ENCODE results near the gene RUNX3. TPM values are rescaled to one million over a fixed set of nuclear protein-coding genes. Genes with fewer than 3 reads are reported as not detected.

The RUNX3 gene
- total and polyA plus RNA-seq, 4 experiments from 2014 or later, result 12.5 to 112 (median 78.0) TPM

- no peaks in the 10 kb centered on the region for H3K9me3 ChIP-seq (ENCODE audit: control insufficient read depth in 1 of 2, low read length in 2 of 2)
- Mint-ChIP-seq H3K27me3 (no peaks in the 10 kb centered on the region), H3K27ac (peak overlapping the region in 5 of 7 donors; percentile 8 to 72 (median 33)), H3K36me3 (peaks cover 0 to 2% of the 10 kb centered on the region in 2 donors), H3K4me3 (no peak overlapping the region), H3K4me1 (peaks cover 2 to 16% (median 9%) of the 10 kb centered on the region in 4 donors), H3K9me3 (peaks cover 0 to 1% (median 0%) of the 10 kb centered on the region in 8 donors)
- H3K27me3 ChIP-seq (ENCODE audit: insufficient read depth, low read length), result no peaks in the 10 kb centered on the region
- DNase-seq, result no peak
- intact Hi-C loops (cut with micrococcal nuclease), result no loop called here
- no peaks in the 10 kb centered on the region for H3K36me3 ChIP-seq (ENCODE audit: insufficient read depth, low read length)
- H3K4me1 ChIP-seq (ENCODE audit: insufficient read depth, low read length), result peaks cover 8% of the 10 kb centered on the region
- ChIA-PET POLR2A (ENCODE audit: partially characterized antibody) (interaction anchor here (0.8 to 1.7 kb wide), 5 partner anchors 11 to 97 kb away, joined by 3 to 5 read pairs (median 4); partner anchors contain the start of gene RUNX3), CTCF (ENCODE audit: partially characterized antibody) (interaction anchor here (0.7 to 2.3 kb wide), 10 partner anchors 7 to 161 kb away, joined by 3 to 12 read pairs (median 4); no protein-coding TSS in a partner anchor)
- H3K27ac ChIP-seq (ENCODE audit: low read depth, low read length), result no peak overlapping the region
- H3K4me3 ChIP-seq (ENCODE audit: low read length in 2 of 2), result no peak overlapping the region
Observed at GRCh38 chr1:24940231-24940630, 10.2 kb upstream of the RUNX3 start.

DNA sequence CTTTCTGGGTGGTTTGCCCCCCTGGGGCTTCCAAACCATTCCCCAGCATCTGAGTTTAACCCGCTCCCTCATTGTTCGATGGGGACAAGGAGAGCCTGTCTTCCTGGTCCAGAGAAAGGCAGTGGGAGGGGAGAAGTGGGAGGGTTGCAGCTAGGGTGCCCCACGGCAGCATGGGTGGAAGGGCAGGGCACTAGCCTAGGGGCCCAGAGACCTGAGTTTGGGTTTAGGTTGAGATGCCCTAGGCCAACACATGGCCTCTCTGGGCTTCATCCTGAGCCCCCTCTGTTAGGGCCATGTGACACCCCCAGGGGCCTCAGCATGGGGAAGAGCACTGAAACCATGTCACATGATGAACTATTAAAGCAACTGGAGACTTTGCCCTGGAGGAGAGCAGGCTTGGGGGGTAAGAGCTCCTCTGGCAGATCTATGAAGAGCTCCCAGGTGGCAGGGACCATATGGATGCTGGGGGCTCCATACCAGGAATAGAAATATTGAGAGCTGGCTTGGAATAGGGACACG lies 9.7 kb upstream of the RUNX3 start:
- no peaks in the 10 kb centered on the region for H3K9me3 ChIP-seq (ENCODE audit: control insufficient read depth in 1 of 2, low read length in 2 of 2)
- no peaks in the 10 kb centered on the region for H3K36me3 ChIP-seq (ENCODE audit: insufficient read depth, low read length)
- no peak overlapping the region for H3K27ac ChIP-seq (ENCODE audit: low read depth, low read length)
- Mint-ChIP-seq H3K27me3 (no peaks in the 10 kb centered on the region), H3K27ac (peak overlapping the region in 4 of 7 donors; percentile 15 to 72 (median 52)), H3K9me3 (peaks cover 0 to 1% (median 0%) of the 10 kb centered on the region in 8 donors), H3K4me1 (peaks cover 2 to 18% (median 9%) of the 10 kb centered on the region in 4 donors), H3K36me3 (peaks cover 0 to 2% of the 10 kb centered on the region in 2 donors), H3K4me3 (no peak overlapping the region)
- H3K27me3 ChIP-seq (ENCODE audit: insufficient read depth, low read length), result no peaks in the 10 kb centered on the region
- no peak overlapping the region for H3K4me3 ChIP-seq (ENCODE audit: low read length in 2 of 2)
- intact Hi-C loops (cut with micrococcal nuclease), result no loop called here
- POLR2A ChIA-PET (ENCODE audit: partially characterized antibody), result interaction anchor here (0.8 to 1.7 kb wide), 6 partner anchors 10 to 97 kb away, joined by 3 to 5 read pairs (median 4); partner anchors contain the start of gene RUNX3
- peaks cover 11% of the 10 kb centered on the region for H3K4me1 ChIP-seq (ENCODE audit: insufficient read depth, low read length)
- CTCF ChIA-PET (ENCODE audit: partially characterized antibody), result interaction anchor here (0.9 to 2.3 kb wide), 7 partner anchors 9 to 162 kb away, joined by 3 to 12 read pairs (median 4); no protein-coding TSS in a partner anchor
- DNase-seq, result no peak

- H3K9me3 Mint-ChIP-seq, result peaks cover 0 to 1% (median 0%) of the 10 kb centered on the region in 8 donors
- H3K27me3 ChIP-seq (ENCODE audit: insufficient read depth, low read length), result no peaks in the 10 kb centered on the region
- peaks cover 0 to 2% of the 10 kb centered on the region in 2 donors for H3K36me3 Mint-ChIP-seq
- no peak overlapping the region for H3K4me3 Mint-ChIP-seq
- H3K4me1 ChIP-seq (ENCODE audit: insufficient read depth, low read length), result peaks cover 15% of the 10 kb centered on the region
- H3K27me3 Mint-ChIP-seq, result no peaks in the 10 kb centered on the region
- H3K4me3 ChIP-seq (ENCODE audit: low read length in 2 of 2), result no peak overlapping the region
- no peaks in the 10 kb centered on the region for H3K9me3 ChIP-seq (ENCODE audit: control insufficient read depth in 1 of 2, low read length in 2 of 2)
- H3K36me3 ChIP-seq (ENCODE audit: insufficient read depth, low read length), result no peaks in the 10 kb centered on the region
- POLR2A ChIA-PET (ENCODE audit: partially characterized antibody), result interaction anchor here (0.8 to 1.5 kb wide), 3 partner anchors 9 to 98 kb away, joined by 3 to 5 read pairs (median 3); partner anchors contain the start of gene RUNX3
- intact Hi-C loops (cut with micrococcal nuclease), result no loop called here
- no peak overlapping the region for H3K27ac ChIP-seq (ENCODE audit: low read depth, low read length)
- no peak for DNase-seq
- peaks cover 4 to 24% (median 11%) of the 10 kb centered on the region in 4 donors for H3K4me1 Mint-ChIP-seq
- CTCF ChIA-PET (ENCODE audit: partially characterized antibody), result interaction anchor here (1.2 to 2.3 kb wide), 3 partner anchors 91 to 163 kb away, joined by 5 to 12 read pairs (median 7); no protein-coding TSS in a partner anchor
- H3K27ac Mint-ChIP-seq, result no peak overlapping the region
Observed at GRCh38 chr1:24939040-24939674, 9.1 kb upstream of the RUNX3 start.

- CTCF ChIA-PET (ENCODE audit: partially characterized antibody), result no interaction called here
- no peak overlapping the region for H3K27ac ChIP-seq (ENCODE audit: low read depth, low read length)
- no peak for DNase-seq
- H3K9me3 ChIP-seq (ENCODE audit: control insufficient read depth in 1 of 2, low read length in 2 of 2), result no peaks in the 10 kb centered on the region
- H3K27ac Mint-ChIP-seq, result no peak overlapping the region
- peaks cover 0 to 1% (median 0%) of the 10 kb centered on the region in 8 donors for H3K9me3 Mint-ChIP-seq
- peaks cover 0 to 2% of the 10 kb centered on the region in 2 donors for H3K36me3 Mint-ChIP-seq
- H3K27me3 ChIP-seq (ENCODE audit: insufficient read depth, low read length), result no peaks in the 10 kb centered on the region
- no peak overlapping the region for H3K4me3 Mint-ChIP-seq
- intact Hi-C loops (cut with micrococcal nuclease), result no loop called here
- H3K27me3 Mint-ChIP-seq, result no peaks in the 10 kb centered on the region
- H3K36me3 ChIP-seq (ENCODE audit: insufficient read depth, low read length), result no peaks in the 10 kb centered on the region
- POLR2A ChIA-PET (ENCODE audit: partially characterized antibody), result interaction anchor here (1.5 kb wide), 1 partner anchor 99 kb away, joined by 4 read pairs; no protein-coding TSS in a partner anchor
- peaks cover 15% of the 10 kb centered on the region for H3K4me1 ChIP-seq (ENCODE audit: insufficient read depth, low read length)
- H3K4me1 Mint-ChIP-seq, result peaks cover 4 to 33% (median 13%) of the 10 kb centered on the region in 4 donors
- H3K4me3 ChIP-seq (ENCODE audit: low read length in 2 of 2), result no peak overlapping the region
Observed at GRCh38 chr1:24938276-24938675, 8.2 kb upstream of the RUNX3 start.

- Histone ChIP-seq H3K27ac (ENCODE audit: low read depth, low read length) (no peak overlapping the region), H3K27me3 (ENCODE audit: insufficient read depth, low read length) (no peaks in the 10 kb centered on the region), H3K36me3 (ENCODE audit: insufficient read depth, low read length) (no peaks in the 10 kb centered on the region), H3K4me1 (ENCODE audit: insufficient read depth, low read length) (peaks cover 26% of the 10 kb centered on the region), H3K4me3 (ENCODE audit: low read length in 2 of 2) (no peak overlapping the region), H3K9me3 (ENCODE audit: control insufficient read depth in 1 of 2, low read length in 2 of 2) (no peaks in the 10 kb centered on the region)
- no peak overlapping the region for H3K27ac Mint-ChIP-seq
- peaks cover 8 to 44% (median 20%) of the 10 kb centered on the region in 4 donors for H3K4me1 Mint-ChIP-seq
- POLR2A ChIA-PET (ENCODE audit: partially characterized antibody), result no interaction called here
- H3K9me3 Mint-ChIP-seq, result peaks cover 0 to 1% (median 0%) of the 10 kb centered on the region in 8 donors
- intact Hi-C loops (cut with micrococcal nuclease), result no loop called here
- no peak for DNase-seq
- H3K36me3 Mint-ChIP-seq, result peaks cover 0 to 2% of the 10 kb centered on the region in 2 donors
- H3K27me3 Mint-ChIP-seq, result no peaks in the 10 kb centered on the region
- no peak overlapping the region for H3K4me3 Mint-ChIP-seq
- CTCF ChIA-PET (ENCODE audit: partially characterized antibody), result interaction anchor here (2.3 to 15.6 kb wide), 2 partner anchors 28 to 101 kb away, joined by 9 to 296 read pairs; no protein-coding TSS in a partner anchor
Observed at GRCh38 chr1:24936684-24937083, 6.6 kb upstream of the RUNX3 start.

DNA sequence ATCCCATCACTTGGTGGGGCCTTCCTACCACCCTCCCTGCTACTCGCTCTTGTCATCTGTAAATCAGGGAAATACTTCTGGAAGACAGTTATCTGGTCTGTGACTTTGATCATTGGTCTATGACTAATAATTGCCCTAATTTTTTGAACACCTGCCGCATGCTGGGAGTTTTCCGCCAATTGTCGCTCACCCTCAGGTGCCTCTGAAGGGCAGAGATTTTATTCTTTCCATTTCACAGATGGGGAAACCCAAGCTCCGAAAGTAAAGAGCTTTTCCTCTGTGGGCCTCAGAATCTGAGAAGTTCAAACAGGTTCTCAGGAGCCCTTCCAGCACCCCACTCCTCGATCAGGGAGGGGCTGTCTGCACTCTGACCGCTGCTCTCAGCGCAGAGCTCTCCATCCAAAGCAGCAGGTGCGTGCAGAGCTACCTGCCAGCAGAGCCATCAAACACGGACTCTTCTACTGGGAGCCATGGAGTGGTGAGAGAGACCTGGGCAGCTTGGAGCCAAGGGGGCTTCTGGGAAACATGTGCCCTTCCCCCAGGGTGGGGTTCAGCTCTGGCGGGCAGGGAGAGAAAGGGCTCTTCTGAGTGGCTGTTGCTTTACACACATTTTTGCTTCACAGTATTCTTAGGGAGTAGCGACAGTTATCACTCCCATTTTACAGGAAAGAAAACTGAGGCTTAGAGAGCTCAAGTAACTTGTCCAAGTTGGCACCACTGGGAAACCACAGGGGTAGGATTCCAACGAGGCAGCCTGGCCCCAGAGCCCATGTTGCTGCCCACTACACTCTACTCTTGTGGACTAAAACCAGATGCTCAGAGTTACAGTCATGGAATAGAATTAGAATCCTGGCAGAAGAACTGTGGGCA lies 5.8 kb upstream of the RUNX3 start:
- H3K36me3 ChIP-seq (ENCODE audit: insufficient read depth, low read length), result no peaks in the 10 kb centered on the region
- CTCF ChIA-PET (ENCODE audit: partially characterized antibody), result interaction anchor here (1.1 to 15.6 kb wide), 4 partner anchors 28 to 162 kb away, joined by 4 to 296 read pairs (median 36); no protein-coding TSS in a partner anchor
- no peak for DNase-seq
- peak overlapping the region in 2 of 7 donors; percentile 38 to 64 for H3K27ac Mint-ChIP-seq
- no peaks in the 10 kb centered on the region for H3K27me3 Mint-ChIP-seq
- no peak overlapping the region for H3K4me3 ChIP-seq (ENCODE audit: low read length in 2 of 2)
- H3K9me3 ChIP-seq (ENCODE audit: control insufficient read depth in 1 of 2, low read length in 2 of 2), result no peaks in the 10 kb centered on the region
- H3K9me3 Mint-ChIP-seq, result peaks cover 0 to 1% (median 0%) of the 10 kb centered on the region in 8 donors
- intact Hi-C loops (cut with micrococcal nuclease), result no loop called here
- POLR2A ChIA-PET (ENCODE audit: partially characterized antibody), result interaction anchor here (0.6 kb wide), 1 partner anchor 86 kb away, joined by 4 read pairs; no protein-coding TSS in a partner anchor
- no peak overlapping the region for H3K27ac ChIP-seq (ENCODE audit: low read depth, low read length)
- H3K4me3 Mint-ChIP-seq, result peak overlapping the region in 2 of 8 donors; percentile 35 to 54
- no peaks in the 10 kb centered on the region for H3K27me3 ChIP-seq (ENCODE audit: insufficient read depth, low read length)
- peaks cover 9 to 52% (median 22%) of the 10 kb centered on the region in 4 donors for H3K4me1 Mint-ChIP-seq
- peaks cover 34% of the 10 kb centered on the region for H3K4me1 ChIP-seq (ENCODE audit: insufficient read depth, low read length)
- H3K36me3 Mint-ChIP-seq, result peaks cover 0 to 2% of the 10 kb centered on the region in 2 donors

All from CD4-positive, alpha-beta memory T cell (primary cell).